Endometrial microvascular endothelial cells (primary cell): ENCODE data around the gene CYP4F3. TPM values are rescaled to one million over a fixed set of nuclear protein-coding genes. Genes with fewer than 3 reads are reported as not detected.
"Not testable (repeated sequence)": the region's sequence is repeated elsewhere in the genome, so short reads cannot be mapped to it uniquely, and the experiment has no call there.

ENCODE experiments used
- in situ Hi-C: cut with HindIII; loops from 2 replicates; pipeline ENCODE4 v1.10.0; 2017; ENCODE audit warnings: low sequenced_read_pairs, low pct_unique_long_range_greater_than_20kb; ENCODE audit errors: inconsistent ontology term
- total RNA-seq: library from RNA; depleted of rRNA; stranded (reverse); fragments of >200 nt; gene quantifications from one replicate; pipeline ENCODE4 v1.2.3, GENCODE V29; 2015; ENCODE audit errors: inconsistent ontology term

The CYP4F3 gene
- total RNA-seq, 1 donor from 2014 or later = not detected

- in situ Hi-C loops = no loop called here
Measured at GRCh38 chr19:15628236-15629002, 12.3 kb upstream of the CYP4F3 start.

- in situ Hi-C loops = no loop called here
Measured at GRCh38 chr19:15629003-15629880, 11.5 kb upstream of the CYP4F3 start.

GRCh38 chr19:15631817-15632216, 8.9 kb upstream of the CYP4F3 start:
- in situ Hi-C loops = no loop called here

GRCh38 chr19:15633082-15633835, 7.4 kb upstream of the CYP4F3 start:
- in situ Hi-C loops = no loop called here

GRCh38 chr19:15634105-15634504, 6.6 kb upstream of the CYP4F3 start:
- in situ Hi-C loops = no loop called here

- in situ Hi-C loops = no loop called here
Measured at GRCh38 chr19:15635016-15635805, 5.5 kb upstream of the CYP4F3 start.

GRCh38 chr19:15636026-15636425, 4.7 kb upstream of the CYP4F3 start:
- in situ Hi-C loops = no loop called here

- in situ Hi-C loops = no loop called here
Measured at GRCh38 chr19:15639596-15639995, 1.1 kb upstream of the CYP4F3 start.

- in situ Hi-C loops = loop anchor here (5.0 kb wide), 1 partner anchor 251 kb away; no protein-coding TSS in a partner anchor
Measured at GRCh38 chr19:15640904-15641597, 354 bp downstream of the CYP4F3 start.

GRCh38 chr19:15641901-15642491, 1.3 kb downstream of the CYP4F3 start:
- in situ Hi-C loops = loop anchor here (5.0 kb wide), 1 partner anchor 250 kb away; no protein-coding TSS in a partner anchor

- in situ Hi-C loops = loop anchor here (5.0 kb wide), 1 partner anchor 249 kb away; no protein-coding TSS in a partner anchor
Measured at GRCh38 chr19:15642807-15643206, 2.1 kb downstream of the CYP4F3 start.

GRCh38 chr19:15643387-15643786, 2.7 kb downstream of the CYP4F3 start:
- in situ Hi-C loops = loop anchor here (5.0 kb wide), 1 partner anchor 249 kb away; no protein-coding TSS in a partner anchor

GRCh38 chr19:15644066-15644741, 3.5 kb downstream of the CYP4F3 start:
- in situ Hi-C loops = loop anchor here (5.0 kb wide), 1 partner anchor 248 kb away; no protein-coding TSS in a partner anchor

- in situ Hi-C loops = loop anchor here (5.0 kb wide), 1 partner anchor 247 kb away; no protein-coding TSS in a partner anchor
Measured at GRCh38 chr19:15644816-15645215, 4.1 kb downstream of the CYP4F3 start.

- in situ Hi-C loops = no loop called here
Measured at GRCh38 chr19:15649526-15649925, 8.8 kb downstream of the CYP4F3 start.

- in situ Hi-C loops = not testable (repeated sequence)
Measured at GRCh38 chr19:15650123-15650522, 9.4 kb downstream of the CYP4F3 start.

- in situ Hi-C loops = no loop called here
Measured at GRCh38 chr19:15651791-15652190, 11.1 kb downstream of the CYP4F3 start.
